ENCODE measurements around the gene ACADS.

- TF ChIP-seq ZNF695 (CRISPR knock-in tag; IDR thresholded peaks at IDR 0.05) (no peak), POLR2AphosphoS5 (IDR thresholded peaks at IDR 0.05; ENCODE audit: control insufficient read depth, insufficient read depth, low read depth, low read length) (no peak), CTCF (IDR thresholded peaks at IDR 0.05 in 2 of 3, conservative IDR thresholded peaks at IDR 0.05 in 1 of 3; ENCODE audit: insufficient read depth in 2 of 3, low read depth in 1 of 3, low read length in 3 of 3) (no peak), POLR2A (conservative IDR thresholded peaks at IDR 0.05) (no peak), E4F1 (CRISPR knock-in tag; IDR thresholded peaks at IDR 0.05; ENCODE audit: borderline replicate concordance) (no peak), EZH2 (IDR thresholded peaks at IDR 0.05; ENCODE audit: borderline replicate concordance, low read depth, low read length) (no peak)
Measured at GRCh38 chr12:120719496-120720233, 6.0 kb upstream of the ACADS start.

Data from K562 (cell line).